Peyer's patch (tissue), 4 donors: ENCODE data around the gene VRK2.

Experiments used
- POLR2A ChIP-seq, 2 donors: fragments of 450-650 bp; IDR thresholded peaks; one replicate each; pipeline ENCODE4 v1.5.1; 2017; ENCODE audit warnings: antibody characterized with exemption in 2 of 2, mild to moderate bottlenecking in 2 of 2, moderate library complexity in 2 of 2
- TF ChIP-seq, protein P1 (sequence below), 6 experiments: fragments of 450-650 bp in 4 of 6; fragments of 200-600 bp in 2 of 6; sonication (generic) in 1 of 6; IDR thresholded peaks; one replicate each; pipeline ENCODE4 v1.5.1; 2017 to 2019; ENCODE audit warnings: antibody characterized with exemption in 6 of 6, mild to moderate bottlenecking in 3 of 6, moderate library complexity in 1 of 6

DNA sequence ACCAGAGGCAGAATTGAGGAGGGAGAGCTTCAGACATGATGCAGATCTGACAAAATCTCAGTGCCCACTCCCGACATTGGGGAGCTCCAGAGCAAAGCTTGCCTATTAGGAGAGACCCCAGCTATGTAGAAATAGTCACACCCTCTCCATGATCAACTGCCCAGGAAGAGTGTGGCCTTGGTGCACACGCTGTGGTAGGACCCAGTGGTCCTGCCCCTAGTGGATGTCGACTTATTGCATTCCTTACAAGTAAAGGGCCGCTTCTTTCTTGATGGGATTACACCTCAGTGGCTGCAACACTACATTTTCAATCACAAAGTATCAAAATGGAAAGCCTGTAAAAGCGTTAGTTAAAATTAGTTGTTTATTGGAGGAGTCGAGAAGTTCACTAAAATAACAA, 64.2 kb downstream of the VRK2 start:
- TF ChIP-seq, protein P1, sequence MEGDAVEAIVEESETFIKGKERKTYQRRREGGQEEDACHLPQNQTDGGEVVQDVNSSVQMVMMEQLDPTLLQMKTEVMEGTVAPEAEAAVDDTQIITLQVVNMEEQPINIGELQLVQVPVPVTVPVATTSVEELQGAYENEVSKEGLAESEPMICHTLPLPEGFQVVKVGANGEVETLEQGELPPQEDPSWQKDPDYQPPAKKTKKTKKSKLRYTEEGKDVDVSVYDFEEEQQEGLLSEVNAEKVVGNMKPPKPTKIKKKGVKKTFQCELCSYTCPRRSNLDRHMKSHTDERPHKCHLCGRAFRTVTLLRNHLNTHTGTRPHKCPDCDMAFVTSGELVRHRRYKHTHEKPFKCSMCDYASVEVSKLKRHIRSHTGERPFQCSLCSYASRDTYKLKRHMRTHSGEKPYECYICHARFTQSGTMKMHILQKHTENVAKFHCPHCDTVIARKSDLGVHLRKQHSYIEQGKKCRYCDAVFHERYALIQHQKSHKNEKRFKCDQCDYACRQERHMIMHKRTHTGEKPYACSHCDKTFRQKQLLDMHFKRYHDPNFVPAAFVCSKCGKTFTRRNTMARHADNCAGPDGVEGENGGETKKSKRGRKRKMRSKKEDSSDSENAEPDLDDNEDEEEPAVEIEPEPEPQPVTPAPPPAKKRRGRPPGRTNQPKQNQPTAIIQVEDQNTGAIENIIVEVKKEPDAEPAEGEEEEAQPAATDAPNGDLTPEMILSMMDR (IDR thresholded peaks at IDR 0.05): no peak
- no peak for TF ChIP-seq POLR2A (IDR thresholded peaks at IDR 0.05)
